Adrenal gland (tissue), 5 donors: ENCODE measurements around the gene MYCBP.

Experiments
- CTCF ChIP-seq, 6 experiments: fragments of 450-650 bp in 4 of 6; fragments of 200-600 bp in 2 of 6; sonication (generic) in 1 of 6; IDR thresholded peaks; 1 replicate in 5 of 6; 2 replicates in 1 of 6; pipeline versions ENCODE4 v1.5.1 to v1.8.0; 2016 to 2021; ENCODE audit warnings: antibody characterized with exemption in 6 of 6, mild to moderate bottlenecking in 2 of 6, moderate library complexity in 1 of 6
- POLR2A ChIP-seq, 2 donors: fragments of 450-650 bp; IDR thresholded peaks; one replicate each; pipeline ENCODE4 v1.6.1; 2017; ENCODE audit warnings: antibody characterized with exemption in 2 of 2, mild to moderate bottlenecking in 2 of 2, moderate library complexity in 1 of 2
- donor health status: DM: no; HTN: no; CAD: no.

DNA sequence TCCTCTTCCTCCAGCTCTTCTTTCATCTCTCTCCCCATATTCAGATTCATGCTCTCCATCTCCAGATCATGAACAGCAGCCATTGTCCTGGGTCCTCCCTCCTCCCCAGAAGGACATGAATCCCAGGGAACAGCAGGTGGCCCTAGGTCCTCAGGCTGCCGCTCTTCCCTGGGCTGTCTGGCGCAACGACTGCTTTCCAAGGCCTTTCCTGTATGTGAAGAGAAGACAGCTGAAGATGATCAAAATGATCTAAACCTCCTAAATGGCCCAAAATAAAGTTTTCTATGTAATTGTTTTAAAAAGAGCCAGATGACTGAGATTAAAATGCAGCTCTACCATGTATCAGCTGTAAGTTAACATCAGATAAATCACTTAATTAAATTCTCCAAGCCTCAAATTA lies 46.0 kb upstream of the MYCBP start:
- peak in 1 of 6 experiments; percentile 12 for TF ChIP-seq CTCF (IDR thresholded peaks at IDR 0.05)
- TF ChIP-seq POLR2A (IDR thresholded peaks at IDR 0.05): no peak
